HG02970 (cell line): Measurements from ENCODE around the gene TM7SF2.

Experiments used
- ATAC-seq: cut with Tn5 transposase; IDR thresholded peaks from one replicate; pipeline ENCODE4 v1.9.1; 2021; ENCODE audit warnings: mild to moderate bottlenecking, moderate library complexity, moderate number of reproducible peaks; ENCODE audit not compliant: unreplicated experiment, low FRiP score

Gene TM7SF2

GRCh38 chr11:65127473-65128181 is 16.0 kb downstream of the TM7SF2 start:
- ATAC-seq, result no peak

GRCh38 chr11:65128182-65129145 is 16.8 kb downstream of the TM7SF2 start:
- no peak for ATAC-seq

- no peak for ATAC-seq
Measured at GRCh38 chr11:65129649-65130441, 18.2 kb downstream of the TM7SF2 start.

- ATAC-seq, result no peak
Measured at GRCh38 chr11:65130631-65131416, 19.2 kb downstream of the TM7SF2 start.

- ATAC-seq, result no peak
Measured at GRCh38 chr11:65131417-65131776, 19.7 kb downstream of the TM7SF2 start.

- no peak for ATAC-seq
Measured at GRCh38 chr11:65131895-65132237, 20.2 kb downstream of the TM7SF2 start.

GRCh38 chr11:65132238-65132987 is 20.7 kb downstream of the TM7SF2 start:
- ATAC-seq, result no peak

GRCh38 chr11:65132988-65133700 is 21.5 kb downstream of the TM7SF2 start:
- ATAC-seq, result no peak

GRCh38 chr11:65133724-65134123 is 22.1 kb downstream of the TM7SF2 start:
- ATAC-seq, result no peak

GRCh38 chr11:65134240-65134951 is 22.7 kb downstream of the TM7SF2 start, which contains the start of gene SYVN1:
Gene SYVN1 (minus strand): TSS chr11:65134519. CDS start chr11:65133601, 918 bp downstream.
- ATAC-seq, result peak; percentile 46

GRCh38 chr11:65134952-65135632 is 23.4 kb downstream of the TM7SF2 start:
- peak; percentile 61 for ATAC-seq

GRCh38 chr11:65135633-65136145 is 24.0 kb downstream of the TM7SF2 start:
- no peak for ATAC-seq

- no peak for ATAC-seq
Measured at GRCh38 chr11:65136515-65137096, 24.9 kb downstream of the TM7SF2 start.

- ATAC-seq, result no peak
Measured at GRCh38 chr11:65141896-65142494, 30.3 kb downstream of the TM7SF2 start.

- no peak for ATAC-seq
Measured at GRCh38 chr11:65147352-65148075, 35.8 kb downstream of the TM7SF2 start.

GRCh38 chr11:65148657-65149056 is 37.0 kb downstream of the TM7SF2 start:
- no peak for ATAC-seq
